HG03354 (cell line): ENCODE data around the gene DNAH2.
"Not testable (repeated sequence)": the region's sequence is repeated elsewhere in the genome, so short reads cannot be mapped to it uniquely, and the experiment has no call there.

Experiments
- ATAC-seq: cut with Tn5 transposase; IDR thresholded peaks from one replicate; pipeline ENCODE4 v1.9.1; 2021; ENCODE audit warnings: mild to moderate bottlenecking; ENCODE audit not compliant: unreplicated experiment, poor library complexity, severe bottlenecking

The DNAH2 gene

GRCh38 chr17:7856811-7857712 is 139.5 kb downstream of the DNAH2 start, which contains the start of gene NAA38:
Gene NAA38 (minus strand): TSS chr17:7857559. CDS start chr17:7857463, 96 bp downstream.
- peak; percentile 76 for ATAC-seq

DNA sequence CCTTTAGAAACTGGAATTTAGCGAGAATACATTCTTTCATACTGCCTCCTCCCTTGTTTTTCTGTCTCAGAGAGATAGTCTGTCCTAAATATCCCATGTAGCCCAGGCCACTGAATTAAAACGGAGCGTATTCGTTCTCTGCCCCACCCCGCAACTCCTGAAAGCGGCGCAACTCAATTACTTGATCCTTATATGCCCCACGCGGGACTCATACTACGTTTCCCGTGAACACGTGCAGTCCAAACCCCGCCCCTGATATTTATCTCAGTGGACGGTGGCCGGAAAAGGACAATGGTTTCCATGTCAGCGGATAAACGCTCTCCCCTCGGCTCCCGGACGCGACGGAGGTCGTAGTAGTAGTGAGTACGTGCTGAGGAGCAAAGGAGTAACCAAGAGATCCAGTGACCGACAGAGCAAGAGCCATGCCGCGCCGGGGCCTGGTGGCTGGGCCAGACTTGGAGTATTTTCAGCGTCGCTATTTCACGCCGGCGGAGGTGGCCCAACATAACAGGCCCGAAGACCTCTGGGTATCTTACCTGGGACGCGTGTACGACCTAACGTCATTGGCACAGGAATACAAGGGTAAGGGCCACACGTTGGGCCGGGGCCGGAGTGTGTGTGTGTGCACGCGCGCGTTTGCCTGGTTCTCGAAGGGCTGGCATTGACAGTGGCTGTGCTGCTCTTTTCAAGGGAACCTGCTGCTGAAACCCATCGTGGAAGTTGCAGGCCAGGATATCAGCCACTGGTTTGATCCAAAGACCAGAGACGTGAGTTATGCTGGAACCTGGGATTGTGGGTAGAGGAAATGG is 140.4 kb downstream of the DNAH2 start, which contains the start of gene CYB5D1:
Gene CYB5D1, plus strand, starts transcription at position 291 of the 809 bp plus-strand sequence. Its CDS starts 132 bp downstream, at position 423.
- peak; percentile 41 for ATAC-seq

- no peak for ATAC-seq
Measured at GRCh38 chr17:7858522-7858810, 140.9 kb downstream of the DNAH2 start.

GRCh38 chr17:7859028-7859427 is 141.5 kb downstream of the DNAH2 start:
- no peak for ATAC-seq

DNA sequence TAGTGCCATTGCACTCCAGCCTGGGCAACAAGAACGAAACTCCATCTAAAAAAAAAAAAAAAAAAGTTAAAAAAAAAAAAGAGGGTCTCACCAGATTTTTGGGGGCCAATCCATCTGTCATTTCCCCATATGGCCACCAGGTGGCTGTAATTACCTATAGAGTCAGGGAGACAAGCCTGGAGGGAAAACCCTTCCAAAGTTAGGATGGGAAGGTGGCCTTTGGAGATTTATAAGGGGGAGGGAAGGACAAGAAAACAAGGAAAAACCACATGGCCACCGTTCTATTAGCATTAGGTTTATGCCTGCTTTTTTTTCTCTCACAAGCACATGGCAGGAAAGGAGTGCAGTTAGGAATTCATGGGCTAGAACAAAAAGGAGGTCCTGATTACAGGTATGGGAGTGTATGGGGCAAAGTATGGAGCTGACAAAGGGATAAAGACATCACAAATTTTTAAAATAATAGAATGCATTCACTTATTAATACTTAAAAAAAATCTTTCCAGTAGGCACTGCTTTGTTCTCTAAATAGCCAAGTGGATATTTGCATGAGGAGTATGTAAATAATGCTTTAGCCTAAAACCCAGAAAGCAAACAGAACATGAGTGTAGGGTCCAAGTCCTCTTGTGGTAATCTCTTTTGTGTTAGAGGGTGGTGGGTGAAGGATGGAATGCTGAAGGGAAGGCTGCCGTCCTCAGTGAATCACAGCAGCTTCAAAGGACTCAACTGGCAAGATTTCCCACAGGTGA is 145.3 kb downstream of the DNAH2 start:
- no peak for ATAC-seq

DNA sequence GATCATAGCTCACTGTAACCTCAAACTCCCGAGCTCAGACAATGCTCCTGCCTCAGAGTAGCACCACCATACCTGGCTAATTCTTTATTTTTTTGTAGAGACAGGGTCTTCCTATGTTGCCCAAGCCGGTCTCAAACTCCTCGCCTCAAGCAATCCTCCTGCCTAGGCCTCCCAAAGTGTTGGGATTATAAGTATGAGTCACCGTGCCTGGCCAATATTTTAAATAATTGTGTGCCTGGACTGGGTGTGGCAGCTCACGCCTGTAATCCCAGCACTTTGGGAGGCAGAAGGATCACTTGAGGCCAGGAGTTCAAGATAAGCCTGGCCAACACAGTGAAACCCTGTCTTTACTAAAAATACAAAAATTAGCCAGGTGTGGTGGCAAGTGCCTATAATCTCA is 146.8 kb downstream of the DNAH2 start:
- not testable (repeated sequence) for ATAC-seq

- ATAC-seq, result no peak
Measured at GRCh38 chr17:7864995-7865650, 147.6 kb downstream of the DNAH2 start.

GRCh38 chr17:7867881-7868329 is 150.4 kb downstream of the DNAH2 start:
- no peak for ATAC-seq

- ATAC-seq, result no peak
Measured at GRCh38 chr17:7873051-7873450, 155.5 kb downstream of the DNAH2 start.

DNA sequence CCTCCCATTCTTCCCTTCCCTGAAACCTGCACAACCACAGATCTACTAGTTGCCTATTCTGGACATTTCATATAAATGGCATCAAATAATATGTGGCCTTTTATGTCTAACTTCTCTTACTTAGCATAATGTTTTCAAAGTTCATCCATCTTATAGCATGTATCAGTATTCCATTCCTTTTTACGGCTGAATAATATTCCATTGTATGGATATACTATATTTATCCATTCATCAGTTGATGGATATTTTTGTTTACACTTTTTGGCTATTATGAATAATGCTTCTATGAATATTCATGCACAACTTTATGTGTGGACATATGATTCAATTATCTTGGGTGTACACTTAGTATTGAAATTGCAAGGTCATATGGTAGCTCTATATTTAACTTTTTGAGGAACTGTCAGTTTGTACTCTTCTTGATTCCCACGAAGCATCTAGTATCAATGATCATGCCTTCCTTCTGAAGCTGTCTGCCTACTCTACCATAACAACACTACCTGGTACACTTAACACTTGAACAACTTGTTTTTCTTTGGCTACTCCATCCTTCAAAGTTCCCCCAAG is 158.3 kb downstream of the DNAH2 start:
- no peak for ATAC-seq

GRCh38 chr17:7878234-7878633 is 160.7 kb downstream of the DNAH2 start:
- ATAC-seq, result no peak

GRCh38 chr17:7880076-7880868 is 162.7 kb downstream of the DNAH2 start:
- ATAC-seq, result no peak

DNA sequence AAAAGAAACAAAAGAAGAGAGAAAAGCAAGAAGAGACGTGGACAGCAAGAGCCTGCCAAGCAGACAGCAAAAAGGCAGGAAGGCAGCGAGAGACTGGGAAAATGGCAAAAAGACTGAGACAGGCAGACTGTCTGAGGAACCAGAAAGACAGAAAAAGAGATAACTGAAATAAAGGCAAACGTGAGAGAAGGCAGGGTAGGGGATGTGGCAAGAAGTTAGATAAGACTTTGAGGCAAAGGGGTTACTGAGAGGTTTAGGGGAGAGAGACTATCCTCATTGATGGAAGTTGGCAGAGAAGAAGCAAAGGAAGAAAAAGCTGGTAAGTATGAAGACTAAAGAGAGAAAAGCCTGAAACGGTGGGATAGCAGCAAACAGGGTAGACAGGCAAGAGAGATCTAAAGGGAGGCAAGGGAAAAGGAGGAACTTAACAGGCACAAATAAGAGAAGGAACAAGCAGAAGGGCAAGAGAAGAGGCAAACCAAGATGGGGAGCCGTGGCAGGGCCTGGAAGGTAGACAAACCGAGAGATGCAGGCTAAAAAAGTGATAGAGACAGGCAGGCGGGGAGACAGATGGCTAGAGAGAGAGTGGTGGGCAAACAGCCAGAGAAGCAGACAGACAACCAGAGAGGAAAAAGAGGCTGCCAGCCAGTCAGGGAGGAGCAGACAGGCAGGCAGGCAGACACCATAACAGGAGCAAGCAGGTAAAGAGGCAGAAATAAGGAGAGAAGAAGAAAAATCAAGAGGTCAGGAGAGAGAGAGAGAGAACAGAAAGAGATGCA is 163.9 kb downstream of the DNAH2 start:
- ATAC-seq, result no peak

DNA sequence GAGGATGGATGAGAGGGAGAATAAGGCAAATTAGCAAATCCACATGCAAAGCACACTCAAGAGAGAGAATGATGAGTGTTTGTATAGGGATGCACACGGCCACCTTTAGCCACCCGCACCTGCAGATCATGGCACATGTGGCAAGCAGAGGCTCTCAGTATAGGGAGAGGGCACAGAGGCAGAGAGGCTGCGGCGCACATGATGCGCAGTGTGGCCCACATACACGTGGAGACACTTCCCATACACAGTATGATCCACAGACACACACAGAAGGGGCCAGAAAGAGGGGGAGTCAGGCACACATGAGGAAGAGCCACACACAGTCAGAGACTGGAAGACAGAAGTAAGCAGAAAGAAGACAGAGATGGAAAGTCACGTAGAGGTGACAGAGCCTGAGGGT is 164.5 kb downstream of the DNAH2 start:
- no peak for ATAC-seq

GRCh38 chr17:7882629-7883028 is 165.1 kb downstream of the DNAH2 start:
- no peak for ATAC-seq
